ENCODE measurements around the gene AP2A1. TPM values are rescaled to one million over a fixed set of nuclear protein-coding genes. Genes with fewer than 3 reads are reported as not detected.

AP2A1 gene
- total and polyA plus RNA-seq, 10 of the 15 experiments (the other 5 are each of a cell fraction or from before 2014, with no cell fraction given), result 0.68 to 78.8 (median 33.8) TPM

DNA sequence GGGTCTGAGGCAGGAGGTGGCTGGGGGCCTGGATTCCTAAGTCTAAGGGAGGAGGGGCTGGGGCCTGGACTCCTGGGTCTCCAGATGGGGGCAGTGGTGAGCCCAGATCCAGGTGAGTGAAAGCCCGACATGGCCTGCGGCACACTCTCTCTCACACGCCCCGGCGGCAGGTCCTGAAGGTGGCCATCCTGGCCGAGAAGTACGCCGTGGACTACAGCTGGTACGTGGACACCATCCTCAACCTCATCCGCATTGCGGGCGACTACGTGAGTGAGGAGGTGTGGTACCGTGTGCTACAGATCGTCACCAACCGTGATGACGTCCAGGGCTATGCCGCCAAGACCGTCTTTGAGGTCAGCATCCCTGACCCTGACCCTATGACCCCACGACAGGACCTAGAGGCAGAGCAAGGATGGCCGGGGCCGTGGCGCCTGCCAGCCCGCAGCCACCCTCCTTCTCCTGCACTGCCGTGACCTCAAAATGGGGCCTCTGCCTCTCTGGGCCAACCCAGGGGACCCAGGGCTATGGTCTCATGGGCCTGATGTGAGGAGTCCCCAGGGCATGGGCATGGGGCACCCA is 33.1 kb downstream of the AP2A1 start:
- ChIA-PET POLR2A (interaction anchor here (0.6 kb wide), 1 partner anchor 272 kb away, joined by 3 read pairs; the partner anchor contains the start of gene RCN3), RAD21 (ENCODE audit: unreplicated experiment) (no interaction called here), SMC1A (ENCODE audit: uncharacterized antibody, unreplicated experiment) (no interaction called here), CTCF (no interaction called here)
- in situ Hi-C loops (cut with MboI), result no loop called here
- no peaks in the 10 kb centered on the region for H4K20me1 ChIP-seq (ENCODE audit: control insufficient read depth, insufficient read depth)
- H3K9me3 ChIP-seq (replicated peaks; ENCODE audit: control insufficient read depth, insufficient read depth, low read length), result no peaks in the 10 kb centered on the region
- H3K36me3 ChIP-seq (ENCODE audit: control insufficient read depth in 2 of 2, insufficient read depth in 2 of 2, low read length in 1 of 2), result peaks cover 18 to 40% of the 10 kb centered on the region in 2 experiments; a peak in 3 of 4 replicates
- TF ChIP-seq CTCF (IDR thresholded peaks at IDR 0.05 in 2 of 3, conservative IDR thresholded peaks at IDR 0.05 in 1 of 3; ENCODE audit: control insufficient read depth in 2 of 3, extremely low read depth in 1 of 3, insufficient read depth in 1 of 3, low read depth in 3 of 3, low read length in 3 of 3) (peak in 1 of 3 experiments; percentile 27; a peak in 1 of 6 replicates), GATAD2B (conservative IDR thresholded peaks at IDR 0.05; ENCODE audit: low read depth) (no peak)
- TF ChIP-seq, protein P1, sequence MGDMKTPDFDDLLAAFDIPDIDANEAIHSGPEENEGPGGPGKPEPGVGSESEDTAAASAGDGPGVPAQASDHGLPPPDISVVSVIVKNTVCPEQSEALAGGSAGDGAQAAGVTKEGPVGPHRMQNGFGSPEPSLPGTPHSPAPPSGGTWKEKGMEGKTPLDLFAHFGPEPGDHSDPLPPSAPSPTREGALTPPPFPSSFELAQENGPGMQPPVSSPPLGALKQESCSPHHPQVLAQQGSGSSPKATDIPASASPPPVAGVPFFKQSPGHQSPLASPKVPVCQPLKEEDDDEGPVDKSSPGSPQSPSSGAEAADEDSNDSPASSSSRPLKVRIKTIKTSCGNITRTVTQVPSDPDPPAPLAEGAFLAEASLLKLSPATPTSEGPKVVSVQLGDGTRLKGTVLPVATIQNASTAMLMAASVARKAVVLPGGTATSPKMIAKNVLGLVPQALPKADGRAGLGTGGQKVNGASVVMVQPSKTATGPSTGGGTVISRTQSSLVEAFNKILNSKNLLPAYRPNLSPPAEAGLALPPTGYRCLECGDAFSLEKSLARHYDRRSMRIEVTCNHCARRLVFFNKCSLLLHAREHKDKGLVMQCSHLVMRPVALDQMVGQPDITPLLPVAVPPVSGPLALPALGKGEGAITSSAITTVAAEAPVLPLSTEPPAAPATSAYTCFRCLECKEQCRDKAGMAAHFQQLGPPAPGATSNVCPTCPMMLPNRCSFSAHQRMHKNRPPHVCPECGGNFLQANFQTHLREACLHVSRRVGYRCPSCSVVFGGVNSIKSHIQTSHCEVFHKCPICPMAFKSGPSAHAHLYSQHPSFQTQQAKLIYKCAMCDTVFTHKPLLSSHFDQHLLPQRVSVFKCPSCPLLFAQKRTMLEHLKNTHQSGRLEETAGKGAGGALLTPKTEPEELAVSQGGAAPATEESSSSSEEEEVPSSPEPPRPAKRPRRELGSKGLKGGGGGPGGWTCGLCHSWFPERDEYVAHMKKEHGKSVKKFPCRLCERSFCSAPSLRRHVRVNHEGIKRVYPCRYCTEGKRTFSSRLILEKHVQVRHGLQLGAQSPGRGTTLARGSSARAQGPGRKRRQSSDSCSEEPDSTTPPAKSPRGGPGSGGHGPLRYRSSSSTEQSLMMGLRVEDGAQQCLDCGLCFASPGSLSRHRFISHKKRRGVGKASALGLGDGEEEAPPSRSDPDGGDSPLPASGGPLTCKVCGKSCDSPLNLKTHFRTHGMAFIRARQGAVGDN (IDR thresholded peaks at IDR 0.05), result no peak
- FAIRE-seq (no peak), DNase-seq (ENCODE audit: low read depth, low spot score) (no peak), ATAC-seq (no peak)
- no TSS peak for BruUV-seq (replicated peaks)
- 98% methylated on average over 25 of the region's 25 CpGs for WGBS (ENCODE audit: insufficient coverage, insufficient replicate concordance, low lambda C conversion rate, missing lambda C conversion rate)
- no peak overlapping the region for H3K4me2 ChIP-seq (ENCODE audit: control insufficient read depth, insufficient read depth)
- H3K9ac ChIP-seq (ENCODE audit: control insufficient read depth, insufficient read depth, low read length), result no peak overlapping the region
- H3K4me1 ChIP-seq (ENCODE audit: control insufficient read depth, insufficient read depth, low read length), result no peaks in the 10 kb centered on the region
- intact Hi-C loops (cut with micrococcal nuclease; ENCODE audit: unreplicated experiment), result no loop called here
- H3K4me3 ChIP-seq, result no peak overlapping the region
- H3K27me3 ChIP-seq (replicated peaks in 1 of 2; ENCODE audit: control insufficient read depth in 2 of 2, insufficient read depth in 2 of 2, low read length in 1 of 2), result no peaks in the 10 kb centered on the region
- H3K27ac ChIP-seq (ENCODE audit: control insufficient read depth, insufficient read depth), result no peak overlapping the region
- H2AFZ ChIP-seq (ENCODE audit: control insufficient read depth, low read depth, low read length), result no peak overlapping the region
- no peaks in the 10 kb centered on the region for H3K79me2 ChIP-seq (ENCODE audit: control insufficient read depth, insufficient read depth, low read length)

All from GM12878 (cell line).